GM10847 (cell line): ENCODE measurements around the gene DRC3.

ENCODE experiments used
- POLR2A ChIP-seq: IDR thresholded peaks from 2 replicates; pipeline ENCODE4 v1.6.1; 2011; ENCODE audit not compliant: insufficient read length; ENCODE audit errors: extremely low read depth

DRC3 gene

DNA sequence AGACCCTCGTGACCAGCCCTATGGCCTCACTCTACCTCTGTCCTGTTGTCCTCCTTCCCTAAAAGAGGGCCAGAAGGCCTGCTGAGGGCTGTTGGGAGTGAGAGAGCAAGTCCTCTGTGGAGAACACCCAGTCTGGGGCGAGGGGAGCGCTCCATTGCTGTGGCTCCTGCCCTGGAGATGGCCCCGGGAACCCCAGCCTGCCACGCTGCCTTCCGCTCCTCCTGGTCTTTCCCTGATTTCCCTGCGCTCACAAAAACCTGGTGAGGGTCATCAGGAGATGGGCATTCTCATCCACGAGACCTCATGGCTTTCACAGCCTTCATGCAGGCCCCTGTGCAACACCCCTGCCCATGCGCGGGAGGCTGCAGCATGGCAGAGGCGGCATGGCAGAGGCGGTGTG, 21.2 kb downstream of the DRC3 start:
- no peak for TF ChIP-seq POLR2A

GRCh38 chr17:17994271-17995069, 21.8 kb downstream of the DRC3 start:
- TF ChIP-seq POLR2A, result no peak

DNA sequence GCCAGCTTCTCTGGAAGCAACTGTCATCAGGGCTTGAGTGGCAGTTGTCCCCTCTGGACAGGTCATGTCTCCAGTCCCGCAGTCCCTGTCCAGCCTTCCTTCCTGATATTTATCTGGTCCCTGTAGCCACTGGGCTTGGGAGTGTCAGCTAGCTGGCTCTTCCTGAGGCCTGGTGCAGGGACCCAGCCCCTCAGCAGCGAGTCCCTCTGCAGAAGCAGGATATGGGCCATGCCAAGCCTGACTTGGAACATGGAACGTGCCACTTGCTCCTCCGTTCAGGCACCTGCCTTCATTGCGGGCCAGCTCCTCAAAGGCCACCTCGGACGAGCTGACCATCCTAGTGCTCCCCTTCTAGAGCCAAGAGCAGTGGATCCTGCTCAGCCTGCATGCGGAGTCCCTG, 26.3 kb downstream of the DRC3 start:
- no peak for TF ChIP-seq POLR2A

- no peak for TF ChIP-seq POLR2A
These were observed 26.8 kb downstream of the DRC3 start for GRCh38 chr17:17999364-18000029.

GRCh38 chr17:18000030-18000408, 27.4 kb downstream of the DRC3 start:
- no peak for TF ChIP-seq POLR2A

- no peak for TF ChIP-seq POLR2A
These were observed 29.5 kb downstream of the DRC3 start for GRCh38 chr17:18002171-18002570.

DNA sequence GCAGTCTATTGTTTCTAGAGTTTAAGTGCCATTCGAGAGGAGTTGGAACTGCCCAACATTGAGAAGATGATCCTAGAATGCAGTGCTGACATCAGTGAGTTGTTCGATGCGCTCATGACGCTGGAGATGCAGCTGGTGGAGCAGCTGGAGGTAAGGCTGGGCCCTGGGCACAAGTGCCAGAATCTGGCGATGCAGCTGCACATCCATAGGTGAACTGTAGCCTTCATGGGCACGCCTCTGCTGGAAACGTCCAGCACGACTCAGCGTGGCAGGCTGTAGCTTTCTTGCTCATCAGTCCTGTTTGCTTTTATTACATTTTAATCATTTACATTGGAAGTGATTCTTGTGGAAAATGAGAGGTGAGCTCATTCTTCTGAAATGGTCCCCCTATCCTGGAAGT, 31.7 kb downstream of the DRC3 start:
- no peak for TF ChIP-seq POLR2A

DNA sequence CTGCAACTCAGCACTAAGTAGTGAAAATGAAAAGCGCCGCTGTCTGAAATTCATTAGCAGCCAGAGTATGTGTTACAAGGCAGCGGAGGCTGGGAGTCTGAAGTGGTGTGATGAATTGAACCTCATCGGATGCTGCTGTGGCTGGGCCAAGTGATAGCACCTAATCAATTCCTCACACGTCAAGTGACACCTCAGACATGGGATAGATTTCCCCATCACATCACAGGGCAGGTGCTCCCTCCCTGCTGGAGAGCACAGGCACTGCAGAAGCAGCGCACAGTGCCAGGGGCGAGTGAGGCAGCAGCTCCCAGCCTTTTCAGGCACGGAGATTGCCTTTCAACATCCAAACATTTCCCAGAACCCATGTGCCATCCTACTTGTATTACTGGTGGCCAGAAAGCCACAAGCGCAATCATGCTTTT, 32.2 kb downstream of the DRC3 start:
- no peak for TF ChIP-seq POLR2A

DNA sequence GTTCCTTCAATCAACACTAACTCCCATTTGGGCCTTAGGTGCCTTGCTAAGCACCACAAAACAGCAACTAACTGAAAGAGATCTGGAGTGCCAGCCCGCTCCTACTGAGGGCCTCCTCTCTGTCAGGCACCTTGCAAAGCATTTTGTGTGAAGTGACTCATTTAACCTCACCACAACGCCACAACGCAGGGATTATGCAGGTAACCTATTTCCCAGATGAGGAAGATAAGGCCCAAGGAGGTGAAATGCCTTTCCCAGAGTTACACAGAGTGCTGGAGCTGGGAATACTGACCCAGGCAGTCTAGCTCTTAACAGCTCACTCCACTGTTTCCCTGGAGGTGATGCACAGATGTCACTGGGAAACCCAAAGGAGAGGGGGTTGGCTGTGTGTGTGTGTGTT, 32.8 kb downstream of the DRC3 start:
- TF ChIP-seq POLR2A, result no peak

DNA sequence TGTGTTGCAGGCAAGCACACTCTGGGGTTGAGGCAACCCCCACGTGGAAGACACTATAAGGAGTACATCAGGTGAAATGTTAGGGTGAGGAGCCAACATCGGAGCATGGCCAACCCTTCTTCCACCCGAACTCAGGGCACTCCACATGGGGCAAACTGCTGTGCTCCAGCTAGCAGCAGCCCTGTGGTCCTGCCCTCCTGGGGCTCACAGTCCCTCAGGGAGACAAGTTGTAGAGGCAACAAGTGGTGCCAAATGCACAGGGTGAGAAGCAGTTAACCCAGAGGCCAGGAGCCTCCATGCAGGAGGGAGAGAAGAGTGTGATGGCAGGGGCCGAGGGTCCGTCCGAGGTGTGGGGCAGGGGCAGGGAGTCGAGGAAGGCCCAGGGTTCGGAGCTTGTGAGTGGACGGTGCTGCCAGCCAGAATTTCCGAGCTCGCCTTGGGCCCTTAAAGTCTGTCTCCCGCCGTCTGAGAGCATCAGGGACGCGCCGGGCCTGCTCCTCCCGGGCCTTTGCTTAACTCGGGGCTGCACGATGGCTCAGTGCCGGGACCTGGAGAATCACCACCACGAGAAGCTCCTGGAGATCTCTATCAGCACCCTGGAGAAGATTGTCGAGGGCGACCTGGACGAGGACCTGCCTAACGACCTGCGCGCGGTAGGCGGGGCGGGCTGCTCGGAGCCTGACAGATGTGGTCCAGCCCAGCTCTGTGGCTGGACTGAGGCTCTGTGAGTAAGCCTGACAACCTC, 34.0 kb downstream of the DRC3 start:
- no peak for TF ChIP-seq POLR2A

GRCh38 chr17:18008496-18009268, 36.0 kb downstream of the DRC3 start:
- no peak for TF ChIP-seq POLR2A

- no peak for TF ChIP-seq POLR2A
These were observed 37.2 kb downstream of the DRC3 start for GRCh38 chr17:18009609-18010420.

GRCh38 chr17:18011286-18011685, 38.6 kb downstream of the DRC3 start:
- TF ChIP-seq POLR2A, result no peak

- TF ChIP-seq POLR2A, result no peak
These were observed 41.3 kb downstream of the DRC3 start for GRCh38 chr17:18014006-18014405.
